ENCODE data around the gene ADARB1. TPM values are rescaled to one million over a fixed set of nuclear protein-coding genes. Genes with fewer than 3 reads are reported as not detected.
A peak's percentile ranks its signal among the peaks of the same experiment; 100 is the strongest.

ADARB1 gene
- total RNA-seq, 1 experiment from 2014 or later = 31.9 TPM

DNA sequence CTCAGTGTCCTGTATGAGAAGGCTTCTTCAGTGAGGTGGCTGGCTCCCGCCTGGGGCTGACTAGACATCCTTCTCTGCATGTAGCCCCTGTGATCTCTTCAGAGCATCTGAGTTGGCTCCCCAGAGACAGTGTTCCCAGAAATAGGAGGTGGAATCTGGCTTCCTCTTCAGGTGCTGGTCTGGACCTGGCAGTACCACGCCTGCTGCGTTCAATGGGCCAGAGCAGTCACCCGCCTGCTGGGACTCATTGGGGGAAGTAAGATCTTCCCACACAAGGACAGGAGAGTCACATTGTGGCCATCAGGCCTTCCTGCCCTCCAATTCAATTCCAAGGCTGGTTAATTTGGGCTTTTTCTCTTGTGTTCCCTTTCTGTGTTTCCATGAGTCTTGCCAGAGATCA, 51.0 kb downstream of the ADARB1 start:
- Histone ChIP-seq H3K36me3 (ENCODE audit: insufficient read depth, low read length, poor library complexity, severe bottlenecking) (no peaks in the 10 kb centered on the region), H3K9me3 (ENCODE audit: low read depth, low read length, poor library complexity, severe bottlenecking) (no peaks in the 10 kb centered on the region), H3K27ac (ENCODE audit: low read depth, low read length, poor library complexity, severe bottlenecking) (no peak overlapping the region), H3K27me3 (replicated peaks; ENCODE audit: insufficient read depth, low read depth, low read length, poor library complexity) (no peaks in the 10 kb centered on the region), H3K4me3 (ENCODE audit: low read depth, low read length, poor library complexity, severe bottlenecking) (no peak overlapping the region), H3K4me1 (ENCODE audit: insufficient read depth, low read length, poor library complexity, severe bottlenecking) (peaks cover 43% of the 10 kb centered on the region)
- ChIA-PET CTCF (interaction anchor here (0.9 kb wide), 1 partner anchor 12 kb away, joined by 4 read pairs; no protein-coding TSS in a partner anchor), POLR2A (ENCODE audit: low non-redundant PET) (no interaction called here)
- BruUV-seq (replicated peaks) = no TSS peak
- no peak for TF ChIP-seq EZH2 (IDR thresholded peaks at IDR 0.05; ENCODE audit: borderline replicate concordance, low read depth, low read length, poor library complexity, severe bottlenecking)
- TF ChIP-seq, protein P1, sequence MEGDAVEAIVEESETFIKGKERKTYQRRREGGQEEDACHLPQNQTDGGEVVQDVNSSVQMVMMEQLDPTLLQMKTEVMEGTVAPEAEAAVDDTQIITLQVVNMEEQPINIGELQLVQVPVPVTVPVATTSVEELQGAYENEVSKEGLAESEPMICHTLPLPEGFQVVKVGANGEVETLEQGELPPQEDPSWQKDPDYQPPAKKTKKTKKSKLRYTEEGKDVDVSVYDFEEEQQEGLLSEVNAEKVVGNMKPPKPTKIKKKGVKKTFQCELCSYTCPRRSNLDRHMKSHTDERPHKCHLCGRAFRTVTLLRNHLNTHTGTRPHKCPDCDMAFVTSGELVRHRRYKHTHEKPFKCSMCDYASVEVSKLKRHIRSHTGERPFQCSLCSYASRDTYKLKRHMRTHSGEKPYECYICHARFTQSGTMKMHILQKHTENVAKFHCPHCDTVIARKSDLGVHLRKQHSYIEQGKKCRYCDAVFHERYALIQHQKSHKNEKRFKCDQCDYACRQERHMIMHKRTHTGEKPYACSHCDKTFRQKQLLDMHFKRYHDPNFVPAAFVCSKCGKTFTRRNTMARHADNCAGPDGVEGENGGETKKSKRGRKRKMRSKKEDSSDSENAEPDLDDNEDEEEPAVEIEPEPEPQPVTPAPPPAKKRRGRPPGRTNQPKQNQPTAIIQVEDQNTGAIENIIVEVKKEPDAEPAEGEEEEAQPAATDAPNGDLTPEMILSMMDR (conservative IDR thresholded peaks at IDR 0.05; ENCODE audit: low read depth, low read length) = no peak
- intact Hi-C loops (cut with micrococcal nuclease; ENCODE audit: unreplicated experiment) = loop anchor here (5.0 kb wide), 2 partner anchors 168 to 323 kb away; partner anchors contain the start of gene UBE2G2
- DNase-seq (ENCODE audit: low spot score) = no peak

DNA sequence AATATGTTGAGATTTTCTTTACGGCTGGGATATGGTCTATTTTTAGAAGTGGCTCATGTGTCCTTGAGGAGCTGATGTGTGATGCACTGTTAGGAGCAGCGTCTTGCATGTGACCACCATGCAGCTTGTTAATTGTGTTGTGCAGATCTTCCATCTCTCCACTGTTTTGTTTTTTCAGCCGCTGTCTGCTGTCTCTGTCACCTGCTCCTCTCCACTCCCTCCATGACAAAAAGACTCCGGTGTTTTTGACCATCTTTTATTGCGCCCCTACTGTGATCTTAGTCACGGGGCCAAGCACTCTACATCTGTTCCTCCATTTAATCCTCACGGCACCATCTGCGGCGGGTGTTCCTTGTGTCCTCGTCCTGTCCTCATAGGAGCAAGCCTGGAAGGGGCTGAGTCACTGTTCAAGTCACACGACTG, 51.8 kb downstream of the ADARB1 start:
- BruUV-seq (replicated peaks) = no TSS peak
- H3K36me3 ChIP-seq (ENCODE audit: insufficient read depth, low read length, poor library complexity, severe bottlenecking) = no peaks in the 10 kb centered on the region
- DNase-seq (ENCODE audit: low spot score) = no peak
- no peak overlapping the region for H3K4me3 ChIP-seq (ENCODE audit: low read depth, low read length, poor library complexity, severe bottlenecking)
- peak overlapping the region; percentile 25 for H3K27ac ChIP-seq (ENCODE audit: low read depth, low read length, poor library complexity, severe bottlenecking)
- CTCF ChIA-PET = interaction anchor here (0.7 kb wide), 1 partner anchor 1170 kb away, joined by 3 read pairs; no protein-coding TSS in a partner anchor
- POLR2A ChIA-PET (ENCODE audit: low non-redundant PET) = no interaction called here
- TF ChIP-seq EZH2 (IDR thresholded peaks at IDR 0.05; ENCODE audit: borderline replicate concordance, low read depth, low read length, poor library complexity, severe bottlenecking) = no peak
- TF ChIP-seq, protein P1 (conservative IDR thresholded peaks at IDR 0.05; ENCODE audit: low read depth, low read length) = no peak
- no peaks in the 10 kb centered on the region for H3K9me3 ChIP-seq (ENCODE audit: low read depth, low read length, poor library complexity, severe bottlenecking)
- H3K27me3 ChIP-seq (replicated peaks; ENCODE audit: insufficient read depth, low read depth, low read length, poor library complexity) = no peaks in the 10 kb centered on the region
- intact Hi-C loops (cut with micrococcal nuclease; ENCODE audit: unreplicated experiment) = loop anchor here (5.0 kb wide), 2 partner anchors 169 to 324 kb away; partner anchors contain the start of gene UBE2G2
- H3K4me1 ChIP-seq (ENCODE audit: insufficient read depth, low read length, poor library complexity, severe bottlenecking) = peaks cover 43% of the 10 kb centered on the region

DNA sequence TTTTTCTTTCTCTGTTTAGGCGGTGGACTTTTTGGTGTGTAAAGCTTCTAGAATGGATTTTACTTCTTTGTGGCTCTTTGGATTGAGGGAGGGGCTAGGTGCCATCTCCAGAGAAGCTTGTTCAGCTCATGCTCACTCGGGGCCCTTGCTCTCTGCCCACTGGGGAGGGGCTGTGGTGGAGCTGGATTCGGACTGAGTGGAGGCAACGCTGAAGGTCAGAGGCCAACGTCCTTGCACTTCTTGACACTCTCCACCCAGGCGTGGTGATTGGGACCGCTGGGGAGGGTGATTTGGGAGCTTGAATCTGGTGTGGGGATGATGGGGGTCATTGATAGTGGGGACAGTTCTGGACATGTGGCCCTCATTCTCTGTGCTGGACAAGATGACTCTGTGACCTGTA, 52.6 kb downstream of the ADARB1 start:
- BruUV-seq (replicated peaks) = no TSS peak
- Histone ChIP-seq H3K4me3 (ENCODE audit: low read depth, low read length, poor library complexity, severe bottlenecking) (no peak overlapping the region), H3K27me3 (replicated peaks; ENCODE audit: insufficient read depth, low read depth, low read length, poor library complexity) (no peaks in the 10 kb centered on the region), H3K9me3 (ENCODE audit: low read depth, low read length, poor library complexity, severe bottlenecking) (no peaks in the 10 kb centered on the region), H3K36me3 (ENCODE audit: insufficient read depth, low read length, poor library complexity, severe bottlenecking) (no peaks in the 10 kb centered on the region), H3K4me1 (ENCODE audit: insufficient read depth, low read length, poor library complexity, severe bottlenecking) (peaks cover 40% of the 10 kb centered on the region), H3K27ac (ENCODE audit: low read depth, low read length, poor library complexity, severe bottlenecking) (no peak overlapping the region)
- ChIA-PET POLR2A (ENCODE audit: low non-redundant PET) (no interaction called here), CTCF (no interaction called here)
- intact Hi-C loops (cut with micrococcal nuclease; ENCODE audit: unreplicated experiment) = loop anchor here (5.0 kb wide), 2 partner anchors 170 to 325 kb away; partner anchors contain the start of gene UBE2G2
- DNase-seq (ENCODE audit: low spot score) = no peak
- TF ChIP-seq, protein P1 (conservative IDR thresholded peaks at IDR 0.05; ENCODE audit: low read depth, low read length) = no peak
- TF ChIP-seq EZH2 (IDR thresholded peaks at IDR 0.05; ENCODE audit: borderline replicate concordance, low read depth, low read length, poor library complexity, severe bottlenecking) = no peak
